GM12873 (cell line): ENCODE results near the gene CCDC180.

ENCODE experiments used
- TF ChIP-seq, protein P1 (sequence below): IDR thresholded peaks from 2 replicates; pipeline ENCODE4 v1.5.1; 2012; ENCODE audit warnings: low read depth, mild to moderate bottlenecking, moderate library complexity, low read length, control low read depth; ENCODE audit not compliant: insufficient read depth; ENCODE audit errors: missing control alignments

CCDC180 gene

DNA sequence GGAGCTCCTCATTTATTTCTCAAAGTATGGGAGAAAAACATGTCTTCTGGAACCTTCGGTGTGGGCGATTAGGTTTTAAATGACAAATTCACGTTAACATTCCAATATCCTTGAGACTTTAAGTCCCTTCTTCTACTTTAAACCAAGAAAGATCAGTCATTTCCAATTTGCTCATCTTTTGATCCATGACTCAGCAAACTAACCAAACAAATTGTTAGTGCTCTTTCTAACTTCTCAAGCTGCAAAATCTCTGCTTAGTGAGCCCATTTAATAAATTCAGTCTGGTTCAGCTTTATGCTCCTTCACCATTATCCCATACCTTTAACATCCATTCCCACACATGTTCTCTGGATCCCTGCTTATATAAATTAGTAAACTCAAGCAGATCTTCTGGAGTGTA, 5.5 kb upstream of the CCDC180 start:
- TF ChIP-seq, protein P1, sequence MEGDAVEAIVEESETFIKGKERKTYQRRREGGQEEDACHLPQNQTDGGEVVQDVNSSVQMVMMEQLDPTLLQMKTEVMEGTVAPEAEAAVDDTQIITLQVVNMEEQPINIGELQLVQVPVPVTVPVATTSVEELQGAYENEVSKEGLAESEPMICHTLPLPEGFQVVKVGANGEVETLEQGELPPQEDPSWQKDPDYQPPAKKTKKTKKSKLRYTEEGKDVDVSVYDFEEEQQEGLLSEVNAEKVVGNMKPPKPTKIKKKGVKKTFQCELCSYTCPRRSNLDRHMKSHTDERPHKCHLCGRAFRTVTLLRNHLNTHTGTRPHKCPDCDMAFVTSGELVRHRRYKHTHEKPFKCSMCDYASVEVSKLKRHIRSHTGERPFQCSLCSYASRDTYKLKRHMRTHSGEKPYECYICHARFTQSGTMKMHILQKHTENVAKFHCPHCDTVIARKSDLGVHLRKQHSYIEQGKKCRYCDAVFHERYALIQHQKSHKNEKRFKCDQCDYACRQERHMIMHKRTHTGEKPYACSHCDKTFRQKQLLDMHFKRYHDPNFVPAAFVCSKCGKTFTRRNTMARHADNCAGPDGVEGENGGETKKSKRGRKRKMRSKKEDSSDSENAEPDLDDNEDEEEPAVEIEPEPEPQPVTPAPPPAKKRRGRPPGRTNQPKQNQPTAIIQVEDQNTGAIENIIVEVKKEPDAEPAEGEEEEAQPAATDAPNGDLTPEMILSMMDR = no peak

DNA sequence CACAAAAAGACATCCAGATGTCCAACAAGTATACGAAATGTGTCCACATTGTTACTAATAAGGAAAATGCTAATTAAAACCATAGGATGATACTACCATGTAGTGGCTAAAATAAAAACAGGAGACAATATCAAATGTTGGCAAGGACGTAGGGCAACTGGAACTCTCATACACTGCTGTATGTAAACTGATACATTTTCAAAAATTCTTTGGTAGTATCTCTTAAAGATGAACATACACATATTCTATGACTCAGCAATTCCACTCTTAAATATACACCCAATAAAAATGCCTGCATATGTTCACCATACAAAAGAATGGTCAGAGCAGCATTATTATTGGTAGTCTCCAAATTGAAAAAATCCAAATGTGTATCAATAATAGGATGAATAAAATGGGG, 2.9 kb upstream of the CCDC180 start:
- TF ChIP-seq, protein P1 = no peak

DNA sequence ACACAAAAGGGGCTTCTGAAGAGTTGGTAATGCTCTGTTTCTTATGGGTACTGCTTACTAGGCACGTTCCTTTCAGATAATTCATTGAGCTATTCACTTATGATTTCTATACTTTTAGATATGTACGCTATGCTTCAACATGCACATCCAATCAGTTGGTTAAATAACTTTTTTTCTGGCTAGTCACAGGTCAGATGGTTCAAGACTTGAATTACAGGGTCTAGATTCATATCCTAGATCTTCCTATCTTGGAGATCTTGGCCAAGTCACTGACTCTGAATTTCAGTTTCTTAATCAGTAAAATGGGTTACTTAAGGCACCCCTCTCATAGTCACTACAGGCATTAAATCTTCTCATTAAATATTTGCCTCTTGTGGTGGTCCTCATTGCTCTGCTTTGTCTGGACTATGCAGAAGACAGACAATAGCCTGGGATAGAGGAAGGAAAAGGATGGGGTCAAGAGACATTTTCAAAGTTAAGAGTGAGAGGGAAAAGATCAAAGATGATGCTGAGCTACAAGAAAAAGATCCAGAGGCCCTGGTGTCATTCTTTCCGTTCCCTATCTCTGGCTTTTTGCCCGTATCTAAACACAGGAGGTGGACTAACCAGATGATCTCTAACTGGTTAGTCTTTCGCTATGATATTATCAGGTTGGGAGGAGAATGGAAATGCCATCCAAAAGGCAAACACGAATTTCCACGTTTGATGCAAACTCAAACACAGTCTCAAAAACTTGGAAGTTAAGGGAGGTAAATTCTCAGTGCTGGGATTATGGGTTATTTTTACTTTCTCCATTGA, 1.8 kb upstream of the CCDC180 start:
- TF ChIP-seq, protein P1 = no peak

DNA sequence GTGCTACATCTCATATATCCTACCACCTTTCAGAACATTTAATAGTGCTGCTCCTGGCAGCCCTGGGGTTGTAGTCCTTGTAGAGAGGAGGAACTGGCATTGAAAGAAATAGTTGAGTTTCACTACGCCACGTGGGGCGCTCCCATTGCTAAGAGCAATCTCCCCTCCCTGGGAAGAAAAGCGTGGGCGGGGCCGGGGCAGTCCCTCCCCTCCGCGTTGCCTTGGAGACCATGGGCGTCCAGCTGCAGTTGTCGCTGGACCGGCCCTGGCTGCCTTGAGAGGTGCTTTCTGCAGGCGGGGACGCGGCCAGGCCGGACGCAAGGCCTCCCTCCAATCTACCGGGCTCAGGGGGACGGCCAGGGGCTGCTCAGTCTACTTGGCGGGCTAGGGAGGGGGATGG, 368 bp upstream of the CCDC180 start:
- TF ChIP-seq, protein P1 = peak; percentile 4

DNA sequence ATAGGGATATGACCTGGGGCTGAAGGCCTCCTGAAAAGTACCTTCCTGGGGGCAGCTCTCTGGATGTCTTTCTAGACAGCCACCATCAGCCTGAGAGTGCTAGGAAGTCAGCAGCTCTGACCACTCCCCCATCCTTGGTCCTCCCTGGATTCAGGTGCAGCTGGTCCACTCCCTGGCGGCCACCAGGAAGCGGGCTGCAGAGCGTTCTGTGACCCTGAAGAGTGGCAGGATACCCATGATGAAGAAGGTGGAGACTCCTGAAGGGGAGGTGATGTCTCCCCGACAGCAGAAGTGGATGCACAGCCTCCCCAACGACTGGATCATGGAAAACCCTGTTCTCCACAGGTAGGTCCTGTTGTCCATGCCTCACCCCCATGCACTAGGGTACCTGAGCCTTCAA, 1.8 kb downstream of the CCDC180 start:
- TF ChIP-seq, protein P1 = no peak

DNA sequence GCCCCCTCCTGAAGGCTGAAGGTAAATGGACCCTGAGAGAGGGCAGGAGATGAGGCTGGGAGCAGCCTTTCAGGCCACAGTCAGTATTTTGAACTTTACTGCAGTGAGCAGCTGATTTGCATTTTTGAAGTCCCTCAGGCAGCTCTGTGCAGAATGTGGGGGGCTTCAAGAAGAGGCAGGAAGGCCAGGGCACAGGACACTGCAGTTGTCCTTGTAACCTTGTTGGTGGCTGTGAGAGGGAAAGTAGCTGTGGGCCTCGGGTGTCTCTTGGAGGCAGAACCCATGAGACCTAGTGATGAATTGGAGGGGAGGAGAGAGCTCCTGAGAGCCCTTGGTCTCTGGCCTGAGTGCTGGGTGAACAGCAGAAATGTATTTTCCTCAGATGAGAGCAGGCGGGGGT, 2.6 kb downstream of the CCDC180 start:
- TF ChIP-seq, protein P1 = no peak

DNA sequence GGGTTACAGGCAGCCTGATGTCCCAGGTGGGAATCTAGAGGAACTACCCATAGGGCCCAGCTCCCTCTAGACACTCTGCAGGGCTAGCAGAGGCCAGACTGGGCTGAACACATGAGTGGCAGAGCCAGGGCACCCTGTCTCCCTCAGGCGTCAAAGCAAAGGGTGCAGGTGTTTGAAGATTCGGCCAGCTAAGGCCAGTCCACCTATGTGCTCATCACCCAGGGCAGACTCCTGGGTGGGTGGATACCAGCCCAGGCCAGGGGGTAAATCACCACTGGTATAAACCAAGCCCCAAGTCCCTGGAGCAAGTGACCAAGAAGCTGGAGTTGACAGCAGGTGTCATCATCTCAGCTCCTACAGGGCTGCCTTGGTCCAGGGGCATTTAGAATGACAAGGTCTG, 3.4 kb downstream of the CCDC180 start:
- TF ChIP-seq, protein P1 = no peak
